H1 (cell line): ENCODE results near the gene CEP104. TPM values are rescaled to one million over a fixed set of nuclear protein-coding genes. Genes with fewer than 3 reads are reported as not detected.

Experiments used
- CTCF ChIA-PET: fragments of 300-600 bp; sonication (Branson Sonifier 250); formaldehyde crosslinking; loops from one replicate; lab custom pipeline; 2021; ENCODE audit not compliant: partially characterized antibody; lab: Charles Lee
- POLR2A ChIA-PET: fragments of 300-600 bp; sonication (Branson Sonifier 250); formaldehyde crosslinking; loops from one replicate; lab custom pipeline; 2021; ENCODE audit warnings: inconsistent platforms; ENCODE audit not compliant: partially characterized antibody; lab: Charles Lee
- DNase-seq, 2 experiments: peaks; one replicate each; pipeline versions ENCODE4 v3.0.0 to v3.0.0-alpha.2; 2010 to 2022; ENCODE audit warnings: low spot score in 2 of 2, low read depth in 1 of 2, mixed read lengths in 1 of 2
- FAIRE-seq: peaks from 2 replicates; lab custom pipeline; 2011; peaks lifted over from hg19 to GRCh38; lab: Jason Lieb, UNC
- H2AFZ ChIP-seq: 2 replicates; pipeline ENCODE4 v1.8.1; 2012; ENCODE audit warnings: low read length, inconsistent platforms
- H2AK5ac ChIP-seq: 2 replicates; pipeline ENCODE4 v1.6.1; 2013; ENCODE audit warnings: low read depth, low read length
- H2BK120ac ChIP-seq: replicated peaks from 2 replicates; pipeline ENCODE3; 2013; ENCODE audit warnings: low read depth, low read length, inconsistent platforms
- H2BK12ac ChIP-seq: 2 replicates; pipeline ENCODE4 v1.6.1; 2013; ENCODE audit warnings: low read depth, low read length
- H2BK15ac ChIP-seq: 2 replicates; pipeline ENCODE4 v1.6.1; 2013; ENCODE audit warnings: low read length
- H2BK20ac ChIP-seq: 2 replicates; pipeline ENCODE4 v1.6.1; 2013; ENCODE audit warnings: low read length
- H2BK5ac ChIP-seq: 2 replicates; pipeline ENCODE4 v1.6.1; 2013; ENCODE audit warnings: low read depth, low read length
- H3K14ac ChIP-seq: 2 replicates; pipeline ENCODE4 v1.6.1; 2013; ENCODE audit warnings: inconsistent platforms; ENCODE audit not compliant: insufficient read length
- H3K18ac ChIP-seq: 2 replicates; pipeline ENCODE4 v1.6.1; 2013; ENCODE audit warnings: low read length; ENCODE audit errors: extremely low read depth
- H3K23ac ChIP-seq: 2 replicates; pipeline ENCODE4 v1.6.1; 2013; ENCODE audit warnings: inconsistent platforms; ENCODE audit not compliant: insufficient read length
- H3K23me2 ChIP-seq: 2 replicates; pipeline ENCODE4 v1.6.1; 2013; ENCODE audit warnings: low read depth, low read length
- H3K27ac ChIP-seq: 2 replicates; pipeline ENCODE4 v1.6.1; 2011; ENCODE audit warnings: low read depth, low read length, inconsistent platforms
- H3K27me3 ChIP-seq, 4 experiments: replicated peaks in 1 of 4; 1 replicate in 1 of 4; 2 replicates in 3 of 4; pipeline versions ENCODE4 v1.6.1 to v1.8.1; 2011 to 2013; ENCODE audit warnings: low read length in 3 of 4, mild to moderate bottlenecking in 3 of 4, inconsistent platforms in 2 of 4, mixed read lengths in 2 of 4, moderate library complexity in 1 of 4; ENCODE audit not compliant: control insufficient read depth in 3 of 4, insufficient read depth in 3 of 4; ENCODE audit errors: extremely low read depth in 1 of 4
- H3K36me3 ChIP-seq, 4 experiments: 2 replicates each; pipeline versions ENCODE4 v1.6.1 to v1.8.1; 2011 to 2013; ENCODE audit warnings: mild to moderate bottlenecking in 4 of 4, low read length in 3 of 4, moderate library complexity in 2 of 4, control low read depth in 1 of 4, inconsistent platforms in 1 of 4; ENCODE audit not compliant: insufficient read depth in 4 of 4, control insufficient read depth in 2 of 4
- H3K4ac ChIP-seq: replicated peaks from 2 replicates; pipeline ENCODE3; 2013; ENCODE audit warnings: low read length, low read depth, mixed read lengths, inconsistent platforms; ENCODE audit not compliant: insufficient read length
- H3K4me1 ChIP-seq, 4 experiments: replicated peaks in 1 of 4; 1 replicate in 1 of 4; 2 replicates in 3 of 4; pipeline versions ENCODE4 v1.6.1 to v1.8.1; 2011 to 2013; ENCODE audit warnings: low read length in 3 of 4, inconsistent platforms in 2 of 4, mixed read lengths in 1 of 4; ENCODE audit not compliant: insufficient read depth in 4 of 4, control insufficient read depth in 3 of 4
- H3K4me2 ChIP-seq, 2 experiments: 2 replicates each; pipeline versions ENCODE4 v1.6.1 to v1.8.1; 2011 to 2013; ENCODE audit warnings: low read depth in 2 of 2, low read length in 2 of 2, control low read depth in 1 of 2, inconsistent platforms in 1 of 2, mild to moderate bottlenecking in 1 of 2; ENCODE audit not compliant: insufficient read depth in 1 of 2
- H3K4me3 ChIP-seq, 4 experiments: fragments of 200-600, 300-600 bp in 1 of 4; sonication (generic), shearing (Covaris generic), sonication (Bioruptor Twin) in 1 of 4; 2 replicates each; pipeline versions ENCODE4 v1.5.1 to v1.8.1; 2011 to 2016; ENCODE audit warnings: low read length in 4 of 4, low read depth in 3 of 4, control low read depth in 2 of 4, inconsistent platforms in 2 of 4, mild to moderate bottlenecking in 2 of 4, mixed read lengths in 1 of 4, moderate library complexity in 1 of 4; ENCODE audit not compliant: insufficient read depth in 2 of 4; ENCODE audit errors: extremely low read depth in 1 of 4
- H3K56ac ChIP-seq: replicated peaks from 2 replicates; pipeline ENCODE3; 2013; ENCODE audit warnings: low read depth, mild to moderate bottlenecking, mixed read lengths, low read length, inconsistent platforms; ENCODE audit not compliant: insufficient read length
- H3K79me1 ChIP-seq: 2 replicates; pipeline ENCODE4 v1.6.1; 2013; ENCODE audit warnings: low read depth, low read length, control low read depth
- H3K79me2 ChIP-seq, 2 experiments: 2 replicates each; pipeline versions ENCODE4 v1.6.1 to v1.8.1; 2012 to 2013; ENCODE audit warnings: low read length in 2 of 2, mild to moderate bottlenecking in 2 of 2, inconsistent platforms in 1 of 2; ENCODE audit not compliant: insufficient read depth in 2 of 2, control insufficient read depth in 1 of 2
- H3K9ac ChIP-seq, 4 experiments: replicated peaks in 1 of 4; 1 replicate in 1 of 4; 2 replicates in 3 of 4; pipeline versions ENCODE4 v1.6.1 to v1.8.1; 2011 to 2013; ENCODE audit warnings: low read depth in 3 of 4, low read length in 3 of 4, control low read depth in 2 of 4, mild to moderate bottlenecking in 2 of 4, moderate library complexity in 2 of 4, inconsistent platforms in 1 of 4; ENCODE audit errors: extremely low read depth in 1 of 4
- H3K9me3 ChIP-seq, 2 experiments: 2 replicates each; pipeline versions ENCODE4 v1.6.1 to v1.8.1; 2012 to 2013; ENCODE audit warnings: mild to moderate bottlenecking in 2 of 2, moderate library complexity in 2 of 2, control low read depth in 1 of 2, inconsistent platforms in 1 of 2, low read depth in 1 of 2, low read length in 1 of 2, mixed read lengths in 1 of 2; ENCODE audit not compliant: insufficient read depth in 2 of 2
- H4K20me1 ChIP-seq, 2 experiments: replicated peaks in 1 of 2; 2 replicates each; pipeline versions ENCODE3 to v1.8.1; 2011 to 2013; ENCODE audit warnings: inconsistent platforms in 2 of 2, low read length in 2 of 2, mild to moderate bottlenecking in 1 of 2; ENCODE audit not compliant: insufficient read depth in 2 of 2, control insufficient read depth in 1 of 2
- H4K5ac ChIP-seq: 2 replicates; pipeline ENCODE4 v1.6.1; 2013; ENCODE audit warnings: low read length, low read depth, mixed read lengths, inconsistent platforms; ENCODE audit not compliant: insufficient read length
- H4K8ac ChIP-seq: 2 replicates; pipeline ENCODE4 v1.8.0; 2013; ENCODE audit warnings: mild to moderate bottlenecking, moderate library complexity, low read length, inconsistent platforms; ENCODE audit not compliant: insufficient read depth; ENCODE audit errors: extremely low read depth
- H4K91ac ChIP-seq: replicated peaks from 2 replicates; pipeline ENCODE3; 2013; ENCODE audit warnings: low read length, mixed read lengths, inconsistent platforms; ENCODE audit not compliant: insufficient read length
- CHD1 ChIP-seq: IDR thresholded peaks from 2 replicates; pipeline ENCODE4 v1.6.1; 2012; ENCODE audit warnings: low read depth, low read length, improper control_type of control experiment
- CTBP2 ChIP-seq: IDR thresholded peaks from 2 replicates; pipeline ENCODE4 v1.7.0; 2011; ENCODE audit warnings: borderline replicate concordance, mild to moderate bottlenecking, moderate library complexity, mixed read lengths, low read length; ENCODE audit not compliant: insufficient read depth, insufficient read length
- KDM4A ChIP-seq: IDR thresholded peaks from one replicate; pipeline ENCODE4 v1.7.1; 2012; ENCODE audit warnings: low read depth, mild to moderate bottlenecking, moderate library complexity, low read length, inconsistent platforms; ENCODE audit not compliant: severe bottlenecking
- NRF1 ChIP-seq: IDR thresholded peaks from 2 replicates; pipeline ENCODE4 v1.6.1; 2011; ENCODE audit warnings: mild to moderate bottlenecking, low read depth, low read length, improper control_type of control experiment
- PHF8 ChIP-seq: fragments of 200-600 bp; sonication (generic); conservative IDR thresholded peaks from 2 replicates; pipeline ENCODE4 v1.7.1; 2012; ENCODE audit warnings: low read depth, mild to moderate bottlenecking, inconsistent platforms, low read length, moderate library complexity
- WGBS, 2 experiments: shearing (Covaris generic) in 1 of 2; methylation state at CpG; one replicate each; pipeline versions ENCODE4 v1.1.6 to v1.1.7; 2013 to 2015; ENCODE audit warnings: low lambda C conversion rate in 2 of 2, mixed read lengths in 2 of 2, inconsistent platforms in 1 of 2, low coverage in 1 of 2, missing lambda C conversion rate in 1 of 2; ENCODE audit not compliant: insufficient replicate concordance in 2 of 2, insufficient coverage in 1 of 2, insufficient read length in 1 of 2; ENCODE audit errors: extremely low coverage in 1 of 2, missing lambda C conversion rate in 1 of 2; 5-methylcytosine and 5-hydroxymethylcytosine counted together
- polyA plus RNA-seq, 7 experiments: library from polyadenylated mRNA; depleted of rRNA in 3 of 7; stranded (reverse) in 5 of 7; unstranded in 2 of 7; fragments of >200 nt in 5 of 7; fragments of 200-250 nt in 2 of 7; gene quantifications; 1 replicate in 5 of 7; 2 replicates in 1 of 7; 4 replicates in 1 of 7; pipeline versions ENCODE4 v1.2.1 to v1.2.3, GENCODE V29; 2011 to 2013; ENCODE audit warnings: missing spikeins in 2 of 7, mixed read lengths in 2 of 7
- total RNA-seq: library from RNA; stranded (reverse); fragmentation: NEBNext Ultra II Directional; extraction: Animal tissue kit (Norgen Biotek cat#: 25700); gene quantifications from 2 replicates; pipeline ENCODE4 v1.2.1, GENCODE V29; 2021

Gene CEP104
- total and polyA plus RNA-seq, 2 of the 8 experiments (the other 6 are each of a cell fraction or from before 2014, with no cell fraction given): 8.0 to 43.9 TPM

DNA sequence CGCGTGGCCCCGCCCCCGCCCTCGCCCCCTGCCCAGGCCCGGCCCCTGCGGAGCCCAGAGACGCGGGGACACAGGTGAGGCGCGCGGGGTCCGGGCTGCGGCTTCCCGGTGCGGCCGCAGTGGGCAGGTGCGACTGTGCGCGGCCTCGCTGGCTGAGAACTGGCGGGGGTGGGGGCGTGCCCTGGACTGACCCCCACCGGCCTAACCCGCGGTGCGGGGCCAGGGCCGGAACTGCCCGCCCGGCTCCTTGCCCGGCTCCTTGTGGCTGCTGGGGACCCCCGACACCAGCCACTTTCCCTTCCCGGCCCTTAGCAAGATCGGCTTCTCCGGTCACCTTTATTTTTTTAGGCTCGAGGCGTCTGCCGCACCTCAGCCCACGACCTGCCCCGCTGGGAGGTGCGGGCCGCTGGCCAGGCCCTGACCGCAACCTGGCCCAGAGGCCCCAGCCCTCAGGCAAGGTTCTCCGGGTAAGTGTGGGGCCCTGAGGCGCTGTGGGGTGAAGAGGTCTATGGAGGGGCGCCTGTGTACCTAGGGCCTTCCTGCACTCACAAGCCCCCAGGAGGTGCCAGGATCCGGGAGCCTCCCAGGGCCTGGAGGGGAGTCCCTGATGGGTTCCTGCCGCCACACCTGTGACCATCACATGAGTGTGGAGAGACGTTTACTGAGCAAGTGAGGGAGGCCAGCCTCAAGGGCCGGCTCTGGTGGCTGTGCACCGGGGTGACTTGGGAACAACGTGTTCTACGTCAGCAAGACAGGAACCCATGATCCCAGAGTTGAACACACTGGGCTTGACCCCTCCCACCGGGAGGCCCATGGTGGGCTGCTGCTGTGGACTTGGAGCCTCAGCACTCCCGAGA, 84.1 kb downstream of the CEP104 start, which contains the start of gene SMIM1:
Gene SMIM1 (plus strand): TSS at position 35 of the 857 bp plus-strand sequence. CDS start 2,625 bp downstream, outside the sequence.
- H2BK20ac ChIP-seq: no peak within 1 kb of the TSS
- peak within 1 kb of the TSS; percentile 58 for H4K8ac ChIP-seq
- no peaks in the 10 kb centered on the region for H3K79me2 ChIP-seq
- TF ChIP-seq NRF1 (no peak), KDM4A (peak; percentile 68), CHD1 (no peak), PHF8 (peak; percentile 2; the same call in 1 of the 2 replicates), CTBP2 (no peak)
- H3K9me3 ChIP-seq: no peaks in the 10 kb centered on the region
- POLR2A ChIA-PET: interaction anchor here (1.2 kb wide), 1 partner anchor 15 kb away, joined by 4 read pairs; no protein-coding TSS in a partner anchor
- H2BK5ac ChIP-seq: no peak within 1 kb of the TSS; the same call in 1 of the 2 replicates
- H3K56ac ChIP-seq: peak within 1 kb of the TSS; percentile 59
- peak within 1 kb of the TSS; percentile 52 to 81 (median 56) for H3K4me3 ChIP-seq
- 42% methylated on average over 31 of the region's 55 CpGs; no CpG with 5 or more reads in 1 of the 2 experiments for WGBS, 2 experiments
- H3K27ac ChIP-seq: no peak within 1 kb of the TSS
- no peak for FAIRE-seq
- H3K36me3 ChIP-seq: no peaks in the 10 kb centered on the region
- peaks cover 11% of the 10 kb centered on the region; the same call in 1 of the 2 replicates for H3K23me2 ChIP-seq
- H3K4me1 ChIP-seq: peaks cover 0 to 35% (median 13%) of the 10 kb centered on the region in 4 experiments; a peak in 6 of 7 replicates
- peak within 1 kb of the TSS; percentile 29 for H4K5ac ChIP-seq
- H4K20me1 ChIP-seq: peaks cover 2 to 9% of the 10 kb centered on the region in 2 experiments
- H2BK15ac ChIP-seq: peak within 1 kb of the TSS; percentile 72; the same call in 1 of the 2 replicates
- peak within 1 kb of the TSS; percentile 66; the same call in 1 of the 2 replicates for H2AFZ ChIP-seq
- H3K18ac ChIP-seq: peak within 1 kb of the TSS; percentile 32
- CTCF ChIA-PET: interaction anchor here (1.1 to 2.5 kb wide), 4 partner anchors 12 to 77 kb away, joined by 3 to 8 read pairs (median 6); partner anchors contain the start of gene LRRC47
- no peak within 1 kb of the TSS for H3K23ac ChIP-seq
- H3K4ac ChIP-seq: peak within 1 kb of the TSS; percentile 72
- H2BK12ac ChIP-seq: 0 out of 2 replicates have a peak within 1 kb of the TSS, but pooled peaks have one; percentile 9
- H3K4me2 ChIP-seq: peak within 1 kb of the TSS; percentile 76 to 95
- no peak within 1 kb of the TSS for H4K91ac ChIP-seq
- no peak for DNase-seq
- H2BK120ac ChIP-seq: no peak within 1 kb of the TSS
- peak within 1 kb of the TSS in 2 of 4 experiments; percentile 23 to 29; a peak in 3 of 7 replicates for H3K9ac ChIP-seq
- H3K14ac ChIP-seq: no peak within 1 kb of the TSS
- no peaks in the 10 kb centered on the region; the same call in 1 of the 2 replicates for H3K79me1 ChIP-seq
- peak within 1 kb of the TSS; percentile 39; the same call in 1 of the 2 replicates for H2AK5ac ChIP-seq
- no peaks in the 10 kb centered on the region for H3K27me3 ChIP-seq
